Measurements from ENCODE around the gene MPEG1.

MPEG1 gene

DNA sequence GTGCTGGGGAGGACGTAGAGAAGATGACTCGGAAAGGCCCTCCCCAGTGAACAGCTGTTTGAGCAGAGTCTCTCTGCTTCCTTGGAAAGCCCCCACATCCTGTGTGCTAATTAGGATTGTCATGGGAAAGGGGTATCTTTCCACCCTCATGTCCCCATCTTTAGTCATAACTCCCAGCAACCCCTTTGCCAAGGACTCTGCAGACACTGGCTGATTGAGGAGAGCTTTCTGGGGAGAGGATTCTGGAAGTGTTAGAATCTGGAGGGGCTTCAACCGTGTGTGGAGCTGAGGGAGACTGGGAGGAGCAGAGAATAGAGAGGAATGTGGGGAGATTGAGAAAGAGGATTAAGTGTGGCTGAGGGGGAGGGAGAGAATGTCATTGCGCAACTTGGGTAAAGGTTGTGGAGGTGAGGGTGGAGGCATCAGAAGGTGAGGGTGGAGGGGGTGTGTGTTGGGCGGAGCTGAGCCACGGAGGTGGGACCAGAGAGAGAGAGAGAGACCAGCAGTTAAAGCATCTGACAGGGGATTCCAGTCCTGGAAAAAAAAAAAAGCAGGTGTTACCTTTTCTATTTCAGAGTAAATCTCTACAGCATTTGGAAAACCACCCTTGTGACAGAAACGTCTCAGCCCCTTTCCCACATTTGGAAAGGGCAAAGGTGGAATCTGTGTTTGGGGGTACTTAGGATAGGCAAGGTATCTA, 38.6 kb downstream of the MPEG1 start:
- Histone ChIP-seq H3K79me2 (ENCODE audit: insufficient read depth, low read length) (no peaks in the 10 kb centered on the region; the same call in 1 of the 2 replicates), H3K4me2 (ENCODE audit: low read depth, low read length, poor library complexity, severe bottlenecking) (no peak overlapping the region), H3K9me2 (replicated peaks; ENCODE audit: low read depth, low read length) (no peaks in the 10 kb centered on the region), H3K9me3 (ENCODE audit: insufficient read depth, low read depth, low read length) (0 out of 2 replicates have a peak, but pooled peaks cover 1% of the 10 kb centered on the region), H3F3A (ENCODE audit: low read depth) (no peaks in the 10 kb centered on the region), H4K20me1 (ENCODE audit: insufficient read depth, low read length, poor library complexity, severe bottlenecking) (peaks cover 4% of the 10 kb centered on the region), H3K9ac (ENCODE audit: low read depth, low read length, poor library complexity, severe bottlenecking) (no peak overlapping the region), H2AFZ (ENCODE audit: low read length) (no peak overlapping the region), H3K27me3 (ENCODE audit: insufficient read depth, low read length, poor library complexity, severe bottlenecking) (peaks cover 5% of the 10 kb centered on the region), H3K4me1 (ENCODE audit: insufficient read depth, low read length, poor library complexity, severe bottlenecking) (peaks cover 9% of the 10 kb centered on the region), H3K4me3 (ENCODE audit: low read length, poor library complexity, severe bottlenecking) (no peak overlapping the region), H3K36me3 (ENCODE audit: insufficient read depth, low read length) (no peaks in the 10 kb centered on the region)
- TF ChIP-seq EZH2phosphoT487 (IDR thresholded peaks at IDR 0.05; ENCODE audit: borderline replicate concordance) (no peak), CTCF (conservative IDR thresholded peaks at IDR 0.05; ENCODE audit: low read length) (no peak)

DNA sequence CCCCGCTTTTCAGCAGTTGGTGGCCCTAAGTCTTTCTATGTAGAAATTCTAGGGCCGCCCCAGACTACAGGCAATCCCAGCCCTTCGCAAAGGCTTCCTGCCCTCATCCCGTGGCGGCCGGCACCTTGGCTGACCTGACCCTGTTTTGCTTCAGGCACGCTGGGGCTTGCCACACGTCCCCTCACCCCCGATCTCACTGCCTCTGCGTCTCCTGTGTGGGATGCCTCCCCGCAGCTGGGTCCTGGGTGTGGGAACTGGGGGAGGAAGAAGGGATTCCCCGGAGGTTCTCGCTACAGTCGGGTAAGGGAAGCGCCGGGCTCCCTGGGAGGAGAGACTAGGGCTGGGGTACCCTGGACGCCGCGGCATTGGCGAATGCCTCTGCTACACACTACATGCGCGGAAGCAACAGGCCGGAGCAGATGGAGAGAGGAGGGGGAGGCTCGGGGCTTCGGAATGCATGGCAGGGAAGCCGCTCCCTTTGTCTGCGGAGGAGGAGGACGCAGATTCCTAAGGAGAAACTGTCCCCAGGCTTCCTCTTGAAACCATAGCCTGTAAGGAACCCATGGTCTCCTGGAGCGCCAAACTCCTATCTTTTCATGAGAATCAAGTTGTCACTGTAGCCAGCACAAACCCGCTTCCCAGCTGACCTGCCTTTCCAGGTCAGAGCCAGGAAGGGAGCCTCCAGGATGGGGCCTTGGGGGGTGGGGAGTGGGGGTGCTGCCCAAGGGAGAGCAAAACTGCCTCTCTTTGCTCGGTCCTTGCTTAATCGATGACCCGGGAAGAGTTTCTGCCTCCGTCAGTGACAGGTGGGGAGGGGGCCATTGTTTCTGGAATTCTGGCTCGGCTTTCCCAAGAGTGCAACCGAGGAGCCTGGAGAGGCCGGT, 39.4 kb downstream of the MPEG1 start:
- peaks cover 5% of the 10 kb centered on the region for H3K27me3 ChIP-seq (ENCODE audit: insufficient read depth, low read length, poor library complexity, severe bottlenecking)
- H3K9me3 ChIP-seq (ENCODE audit: insufficient read depth, low read depth, low read length), result no peaks in the 10 kb centered on the region
- H3K36me3 ChIP-seq (ENCODE audit: insufficient read depth, low read length), result no peaks in the 10 kb centered on the region
- peaks cover 9% of the 10 kb centered on the region for H3K4me1 ChIP-seq (ENCODE audit: insufficient read depth, low read length, poor library complexity, severe bottlenecking)
- peak overlapping the region; percentile 95 for H3K4me2 ChIP-seq (ENCODE audit: low read depth, low read length, poor library complexity, severe bottlenecking)
- no peaks in the 10 kb centered on the region for H3K9me2 ChIP-seq (replicated peaks; ENCODE audit: low read depth, low read length)
- no peak overlapping the region for H2AFZ ChIP-seq (ENCODE audit: low read length)
- no peak for TF ChIP-seq EZH2phosphoT487 (IDR thresholded peaks at IDR 0.05; ENCODE audit: borderline replicate concordance)
- TF ChIP-seq CTCF (conservative IDR thresholded peaks at IDR 0.05; ENCODE audit: low read length), result no peak
- no peaks in the 10 kb centered on the region for H3F3A ChIP-seq (ENCODE audit: low read depth)
- H3K9ac ChIP-seq (ENCODE audit: low read depth, low read length, poor library complexity, severe bottlenecking), result peak overlapping the region; percentile 65
- peaks cover 4% of the 10 kb centered on the region for H4K20me1 ChIP-seq (ENCODE audit: insufficient read depth, low read length, poor library complexity, severe bottlenecking)
- H3K4me3 ChIP-seq (ENCODE audit: low read length, poor library complexity, severe bottlenecking), result peak overlapping the region; percentile 88
- H3K79me2 ChIP-seq (ENCODE audit: insufficient read depth, low read length), result no peaks in the 10 kb centered on the region; the same call in 1 of the 2 replicates

GRCh38 chr11:59172345-59173079, 40.2 kb downstream of the MPEG1 start:
- Histone ChIP-seq H3K4me3 (ENCODE audit: low read length, poor library complexity, severe bottlenecking) (peak overlapping the region; percentile 88), H2AFZ (ENCODE audit: low read length) (peak overlapping the region; percentile 98; the same call in 1 of the 2 replicates), H3K79me2 (ENCODE audit: insufficient read depth, low read length) (no peaks in the 10 kb centered on the region; the same call in 1 of the 2 replicates), H4K20me1 (ENCODE audit: insufficient read depth, low read length, poor library complexity, severe bottlenecking) (peaks cover 4% of the 10 kb centered on the region), H3K27me3 (ENCODE audit: insufficient read depth, low read length, poor library complexity, severe bottlenecking) (peaks cover 5% of the 10 kb centered on the region), H3F3A (ENCODE audit: low read depth) (no peaks in the 10 kb centered on the region), H3K9me2 (replicated peaks; ENCODE audit: low read depth, low read length) (no peaks in the 10 kb centered on the region), H3K9ac (ENCODE audit: low read depth, low read length, poor library complexity, severe bottlenecking) (peak overlapping the region; percentile 75), H3K4me1 (ENCODE audit: insufficient read depth, low read length, poor library complexity, severe bottlenecking) (peaks cover 9% of the 10 kb centered on the region), H3K4me2 (ENCODE audit: low read depth, low read length, poor library complexity, severe bottlenecking) (peak overlapping the region; percentile 95), H3K36me3 (ENCODE audit: insufficient read depth, low read length) (no peaks in the 10 kb centered on the region), H3K9me3 (ENCODE audit: insufficient read depth, low read depth, low read length) (no peaks in the 10 kb centered on the region)
- no peak for TF ChIP-seq CTCF (conservative IDR thresholded peaks at IDR 0.05; ENCODE audit: low read length)
- no peak for TF ChIP-seq EZH2phosphoT487 (IDR thresholded peaks at IDR 0.05; ENCODE audit: borderline replicate concordance)
